Aorta (tissue), 5 donors: Measurements from ENCODE around the gene MSH2. TPM values are rescaled to one million over a fixed set of nuclear protein-coding genes. Genes with fewer than 3 reads are reported as not detected.

Experiments
- ATAC-seq: fragments of 200-7000 bp; cut with Tn5 transposase; one replicate; pipeline ENCODE4 v1.9.1; 2022; ENCODE audit warnings: moderate library complexity; ENCODE audit not compliant: low FRiP score
- DNase-seq, 2 donors: peaks; one replicate each; pipeline ENCODE4 v3.0.0-alpha.2; 2020
- H3K27ac ChIP-seq, 2 donors: one replicate each; pipeline ENCODE4 v1.5.1; 2013; ENCODE audit warnings: low read length in 2 of 2, mild to moderate bottlenecking in 2 of 2, moderate library complexity in 2 of 2, control low read depth in 1 of 2, inconsistent platforms in 1 of 2, low read depth in 1 of 2
- H3K27me3 ChIP-seq, 2 donors: one replicate each; pipeline ENCODE4 v1.6.1; 2013; ENCODE audit warnings: control low read depth in 1 of 2, low read length in 1 of 2, mild to moderate bottlenecking in 1 of 2, moderate library complexity in 1 of 2; ENCODE audit not compliant: insufficient read depth in 2 of 2, control insufficient read depth in 1 of 2
- H3K36me3 ChIP-seq, 2 donors: one replicate each; pipeline ENCODE4 v1.6.1; 2013; ENCODE audit warnings: control low read depth in 1 of 2, low read length in 1 of 2, mild to moderate bottlenecking in 1 of 2; ENCODE audit not compliant: insufficient read depth in 2 of 2, control insufficient read depth in 1 of 2
- H3K4me1 ChIP-seq, 2 donors: one replicate each; pipeline ENCODE4 v1.6.1; 2013; ENCODE audit warnings: low read length in 2 of 2, control low read depth in 1 of 2, mild to moderate bottlenecking in 1 of 2, moderate library complexity in 1 of 2; ENCODE audit not compliant: insufficient read depth in 2 of 2, control insufficient read depth in 1 of 2
- H3K4me3 ChIP-seq, 2 donors: one replicate each; pipeline ENCODE4 v1.5.1; 2013; ENCODE audit warnings: low read length in 2 of 2, control low read depth in 1 of 2, mild to moderate bottlenecking in 1 of 2
- H3K9me3 ChIP-seq: one replicate; pipeline ENCODE4 v1.6.1; 2013; ENCODE audit warnings: mild to moderate bottlenecking, low read length; ENCODE audit not compliant: control insufficient read depth
- WGBS, 2 donors: extraction: QIAGEN DNeasy Blood & Tissue Kit; methylation state at CpG; one replicate each; pipeline ENCODE4 v1.1.7; 2013; 5-methylcytosine and 5-hydroxymethylcytosine counted together
- intact Hi-C, 2 donors: fragments of 100-400 bp; cut with DNase I; formaldehyde crosslinking; loops; one replicate each; pipeline versions ENCODE4 v1.14.2 to v1.15.0; 2022
- polyA plus RNA-seq, 2 donors: library from polyadenylated mRNA; stranded (reverse); fragments of 200-250 nt; gene quantifications; one replicate each; pipeline ENCODE4 v1.2.3, GENCODE V29; 2013
- total RNA-seq, 2 donors: library from RNA; stranded (reverse); fragmentation: NEBNext Ultra II Directional; extraction: Animal tissue kit (Norgen Biotek cat#: 25700); gene quantifications; one replicate each; pipeline ENCODE4 v1.2.1, GENCODE V29; 2021
- donor health status: healthy with polysubstance abuse.
- donor health status: Bipolar disorder and iron deficiency.
- donor health status: DM: no; HTN: no; CAD: no.
- donor health status: DM: no; HTN: no; CAD: no.
- donor health status: DM: yes; HTN: yes; CAD: no.

MSH2 gene
- total and polyA plus RNA-seq, 4 donors: 5.5 to 15.4 (median 6.1) TPM

DNA sequence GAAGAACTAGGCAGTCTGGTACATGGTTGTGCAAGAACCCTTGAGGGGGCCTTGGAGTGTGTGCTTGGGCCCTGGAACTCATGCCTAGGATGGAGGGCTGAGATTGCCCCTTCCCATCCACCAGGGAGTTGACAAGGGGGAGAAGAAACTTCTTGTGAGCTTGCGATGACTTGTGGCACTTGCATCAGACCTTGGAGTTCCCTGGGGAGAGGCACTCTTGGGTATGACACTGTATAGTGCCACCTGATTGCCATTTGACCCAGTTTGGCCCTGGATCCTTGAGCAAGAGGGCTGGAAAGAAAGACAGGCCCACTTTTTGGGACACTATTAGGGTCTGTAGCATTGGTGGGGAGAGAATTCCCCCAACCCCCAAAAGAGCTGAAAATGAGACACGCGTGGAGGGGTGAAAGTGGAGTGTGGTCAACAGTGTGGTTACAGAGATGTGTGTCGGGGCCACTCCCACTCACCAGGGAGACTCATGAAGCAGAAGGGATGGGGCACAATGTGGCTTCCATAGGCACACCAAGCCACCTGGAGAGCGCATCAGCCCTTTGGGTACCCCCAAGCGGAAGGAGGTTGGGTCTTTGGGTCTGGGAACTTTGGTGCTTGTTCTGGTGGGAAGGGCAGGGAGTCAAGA, 101.3 kb downstream of the MSH2 start:
- H3K36me3 ChIP-seq: no peaks in the 10 kb centered on the region
- WGBS, 2 donors: 94 to 97% methylated on average over 6 of the region's 6 CpGs
- peaks cover 4% of the 10 kb centered on the region for H3K9me3 ChIP-seq
- no peaks in the 10 kb centered on the region for H3K4me1 ChIP-seq
- no peak overlapping the region for H3K27ac ChIP-seq
- no peak overlapping the region for H3K4me3 ChIP-seq
- DNase-seq (no peak), ATAC-seq (no peak)
- no peaks in the 10 kb centered on the region for H3K27me3 ChIP-seq
- intact Hi-C loops: no loop called here

DNA sequence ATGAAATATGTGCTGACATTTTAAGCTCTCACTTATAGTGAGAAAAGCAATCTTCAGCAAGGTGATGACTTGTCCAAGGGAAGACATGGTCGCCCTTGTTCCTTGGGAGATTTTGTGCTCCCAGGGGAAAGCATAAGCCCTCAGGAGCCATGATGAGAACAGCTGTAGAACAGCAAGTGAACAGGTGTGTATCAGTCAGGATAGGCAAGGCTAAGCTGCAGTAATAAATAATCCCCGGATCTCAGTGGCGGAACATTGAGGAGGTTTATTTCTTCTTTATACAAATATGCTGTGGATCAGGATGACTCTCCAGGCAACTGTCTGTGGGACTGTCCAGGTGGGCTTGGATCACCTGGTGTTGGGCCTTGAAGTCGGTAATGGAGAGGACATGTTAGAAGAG, 103.1 kb downstream of the MSH2 start:
- Histone ChIP-seq H3K4me3 (no peak overlapping the region), H3K27me3 (no peaks in the 10 kb centered on the region), H3K27ac (no peak overlapping the region), H3K4me1 (no peaks in the 10 kb centered on the region), H3K36me3 (no peaks in the 10 kb centered on the region), H3K9me3 (peaks cover 4% of the 10 kb centered on the region)
- ATAC-seq (no peak), DNase-seq (no peak)
- 82 to 84% methylated on average over 4 of the region's 4 CpGs for WGBS, 2 donors
- intact Hi-C loops: no loop called here

DNA sequence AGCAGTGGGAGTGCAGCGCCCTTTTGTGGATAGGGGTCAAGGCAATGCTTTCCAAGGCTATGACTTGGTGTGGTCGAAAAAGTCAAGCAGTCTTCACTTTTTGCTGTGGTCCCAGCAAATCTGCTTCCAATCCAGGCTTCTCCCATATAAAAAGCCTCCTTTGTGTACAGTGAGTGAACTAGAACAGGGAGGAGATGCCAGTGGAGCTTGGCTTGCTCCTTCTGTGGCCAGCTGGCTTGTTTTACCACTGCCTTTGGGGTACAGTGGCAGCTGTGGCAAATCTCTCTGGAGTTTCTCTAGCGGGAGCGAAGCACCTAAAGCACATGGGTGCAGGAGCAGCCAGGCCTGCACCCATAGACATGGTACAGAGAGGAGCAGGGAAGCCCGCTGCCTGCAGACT, 103.5 kb downstream of the MSH2 start:
- intact Hi-C loops: no loop called here
- WGBS, 2 donors: 93% methylated on average over 5 of the region's 5 CpGs

DNA sequence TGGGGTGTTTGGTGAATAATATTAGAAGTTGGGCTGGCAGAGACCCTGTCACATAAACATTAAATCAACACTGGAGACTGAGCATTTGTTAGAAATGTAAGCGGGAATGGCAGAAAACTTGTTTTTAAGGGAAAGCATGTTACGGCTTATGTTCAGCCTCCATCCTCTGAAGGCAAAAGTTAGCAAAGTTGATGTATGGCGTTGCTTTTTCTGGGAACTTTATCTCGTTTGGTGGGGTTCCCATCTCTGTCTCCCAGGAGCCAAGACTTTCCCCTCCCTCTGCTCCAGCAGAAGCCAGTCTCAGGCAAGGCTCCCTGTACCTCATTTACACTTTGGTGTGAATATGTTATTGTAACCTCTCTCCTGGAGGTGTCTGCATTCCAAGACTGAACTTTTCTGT, 105.1 kb downstream of the MSH2 start:
- peaks cover 4% of the 10 kb centered on the region for H3K9me3 ChIP-seq
- no peak for DNase-seq
- ATAC-seq: no peak
- no peak overlapping the region for H3K27ac ChIP-seq
- H3K4me1 ChIP-seq: no peaks in the 10 kb centered on the region
- 10 to 15% methylated on average over 4 of the region's 4 CpGs for WGBS, 2 donors
- H3K4me3 ChIP-seq: no peak overlapping the region
- no peaks in the 10 kb centered on the region for H3K27me3 ChIP-seq
- no peaks in the 10 kb centered on the region for H3K36me3 ChIP-seq
- intact Hi-C loops: no loop called here

More for the DNA sequence above, 103.5 kb downstream of the MSH2 start:
- Histone ChIP-seq H3K27me3 (no peaks in the 10 kb centered on the region), H3K4me1 (no peaks in the 10 kb centered on the region), H3K27ac (no peak overlapping the region), H3K9me3 (peaks cover 4% of the 10 kb centered on the region), H3K4me3 (no peak overlapping the region), H3K36me3 (no peaks in the 10 kb centered on the region)
- DNase-seq (no peak), ATAC-seq (no peak)

DNA sequence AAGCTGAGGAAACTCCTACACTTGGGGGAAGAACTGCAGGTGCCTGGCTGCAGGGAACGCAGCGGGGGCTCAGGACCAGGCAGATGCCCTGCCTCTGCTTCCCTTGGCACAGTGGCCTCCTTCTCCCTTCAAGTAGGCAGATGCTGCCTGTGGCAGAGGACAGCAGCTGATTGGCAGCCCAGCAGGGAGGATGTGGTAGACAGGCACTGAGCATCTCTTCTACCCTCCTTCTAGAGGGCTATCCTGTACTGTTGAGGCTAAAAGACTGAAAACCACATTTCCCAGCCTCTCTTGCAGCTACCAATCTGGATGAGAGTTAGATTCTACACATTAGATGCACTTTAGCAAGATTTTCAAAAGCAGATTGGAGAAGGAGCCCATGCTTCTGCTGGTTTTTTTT, 105.7 kb downstream of the MSH2 start:
- H3K27me3 ChIP-seq: no peaks in the 10 kb centered on the region
- H3K36me3 ChIP-seq: no peaks in the 10 kb centered on the region
- no peak for ATAC-seq
- WGBS, 2 donors: 88 to 91% methylated on average over 2 of the region's 2 CpGs
- H3K4me3 ChIP-seq: no peak overlapping the region
- peaks cover 4% of the 10 kb centered on the region for H3K9me3 ChIP-seq
- H3K4me1 ChIP-seq: no peaks in the 10 kb centered on the region
- no peak for DNase-seq
- no peak overlapping the region for H3K27ac ChIP-seq
- intact Hi-C loops: no loop called here

DNA sequence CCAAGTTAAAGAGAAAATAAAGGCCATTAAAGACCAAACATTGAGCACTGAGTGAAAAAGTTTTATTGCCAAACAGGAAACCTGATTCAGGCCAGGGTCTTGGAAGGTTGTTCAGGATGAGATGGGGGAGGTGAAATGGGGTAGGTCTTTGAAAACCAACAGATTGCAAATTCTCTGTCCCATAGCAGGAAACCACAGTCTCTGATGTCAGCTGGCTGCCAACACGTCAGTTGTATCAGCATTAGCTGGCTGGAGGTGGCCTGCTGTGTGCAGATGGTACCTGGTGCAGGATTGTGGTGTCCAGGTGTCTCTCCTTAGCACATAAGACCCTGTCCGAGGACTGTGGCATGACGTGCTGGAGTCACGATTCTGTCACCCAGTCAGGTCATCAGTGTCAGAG, 106.3 kb downstream of the MSH2 start:
- Histone ChIP-seq H3K4me1 (no peaks in the 10 kb centered on the region), H3K27ac (no peak overlapping the region), H3K4me3 (no peak overlapping the region), H3K9me3 (peaks cover 4% of the 10 kb centered on the region), H3K27me3 (no peaks in the 10 kb centered on the region), H3K36me3 (no peaks in the 10 kb centered on the region)
- intact Hi-C loops: no loop called here
- DNase-seq (no peak), ATAC-seq (no peak)
- WGBS, 2 donors: 93 to 94% methylated on average over 4 of the region's 4 CpGs

DNA sequence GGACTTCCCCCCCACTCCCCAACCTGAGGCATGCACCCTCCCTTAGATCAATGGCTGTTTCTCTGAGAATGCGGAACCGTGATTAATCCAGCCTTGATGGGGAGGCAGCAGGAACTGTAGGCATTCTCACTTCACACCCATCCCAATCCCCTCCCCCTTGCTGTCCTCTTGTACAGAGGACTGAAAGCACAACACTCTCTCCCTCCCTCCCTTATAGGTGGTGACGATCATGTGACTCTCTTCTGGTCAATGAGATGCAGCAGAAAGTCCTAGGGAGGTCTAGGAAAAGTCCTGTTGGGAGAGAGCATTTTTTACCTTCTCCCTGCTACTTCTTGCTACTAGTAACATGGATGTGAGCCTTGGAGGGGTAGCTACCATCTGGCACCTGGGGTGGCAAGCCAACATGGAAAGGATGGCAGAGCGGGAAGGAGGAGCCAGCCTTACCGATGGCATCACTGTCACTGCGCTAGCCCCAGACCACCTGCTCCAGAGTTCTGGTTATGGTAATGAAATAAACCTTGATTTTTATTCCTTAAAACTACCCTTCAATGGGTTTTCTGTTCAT, 106.9 kb downstream of the MSH2 start:
- ATAC-seq (no peak), DNase-seq (no peak)
- 96 to 98% methylated on average over 6 of the region's 6 CpGs for WGBS, 2 donors
- Histone ChIP-seq H3K36me3 (no peaks in the 10 kb centered on the region), H3K4me3 (no peak overlapping the region), H3K27ac (no peak overlapping the region), H3K9me3 (peaks cover 2% of the 10 kb centered on the region), H3K4me1 (no peaks in the 10 kb centered on the region), H3K27me3 (no peaks in the 10 kb centered on the region)
- intact Hi-C loops: no loop called here

DNA sequence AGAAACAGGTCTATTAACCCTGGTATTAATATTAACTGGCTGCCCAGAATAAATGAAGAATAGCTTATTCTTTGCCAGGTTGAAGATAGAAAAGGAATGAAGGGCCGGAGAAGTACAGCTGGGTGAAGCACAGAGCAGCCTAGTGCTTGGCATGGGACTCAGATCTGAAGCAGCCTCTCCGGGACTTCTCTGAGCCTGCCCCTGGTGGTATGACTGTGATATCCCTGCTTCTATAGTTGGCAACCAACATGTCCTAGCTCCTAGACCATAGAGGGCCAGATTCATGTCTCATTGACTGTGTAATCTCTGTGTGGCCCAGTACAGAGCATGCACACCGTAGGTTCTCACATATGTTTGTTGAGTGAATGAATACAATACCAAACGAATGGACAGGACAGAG, 107.8 kb downstream of the MSH2 start:
- DNase-seq: no peak
- intact Hi-C loops: no loop called here
- Histone ChIP-seq H3K27ac (no peak overlapping the region), H3K4me1 (no peaks in the 10 kb centered on the region), H3K27me3 (no peaks in the 10 kb centered on the region), H3K9me3 (no peaks in the 10 kb centered on the region), H3K4me3 (no peak overlapping the region), H3K36me3 (no peaks in the 10 kb centered on the region)
- no peak for ATAC-seq
- WGBS, 2 donors: 78 to 83% methylated on average over 4 of the region's 4 CpGs

- H3K4me1 ChIP-seq: no peaks in the 10 kb centered on the region
- intact Hi-C loops: no loop called here
- no peak overlapping the region for H3K4me3 ChIP-seq
- ATAC-seq: no peak
- H3K27ac ChIP-seq: no peak overlapping the region
- no peaks in the 10 kb centered on the region for H3K27me3 ChIP-seq
- no peak for DNase-seq
- H3K36me3 ChIP-seq: no peaks in the 10 kb centered on the region
- H3K9me3 ChIP-seq: no peaks in the 10 kb centered on the region
- 100% methylated on average over 1 of the region's 1 CpG for WGBS, 2 donors
These were observed 109.7 kb downstream of the MSH2 start for GRCh38 chr2:47512581-47513083.
